IPS DF 19.7 (cell line): ENCODE measurements around the gene VAV2.

ENCODE experiments used
- DNase-seq: peaks from one replicate; pipeline ENCODE4 v3.0.0-alpha.2; 2013; ENCODE audit warnings: low read depth, low spot score

VAV2 gene

GRCh38 chr9:133981958-133982681 is 10.0 kb downstream of the VAV2 start:
- DNase-seq, result no peak

- DNase-seq, result no peak
These were observed 10.6 kb downstream of the VAV2 start for GRCh38 chr9:133981589-133981957.

GRCh38 chr9:133980864-133981588 is 11.1 kb downstream of the VAV2 start:
- DNase-seq, result no peak

- DNase-seq, result no peak
These were observed 11.9 kb downstream of the VAV2 start for GRCh38 chr9:133979921-133980863.

GRCh38 chr9:133979273-133979920 is 12.7 kb downstream of the VAV2 start:
- DNase-seq, result no peak

- DNase-seq, result no peak
These were observed 13.2 kb downstream of the VAV2 start for GRCh38 chr9:133978899-133979272.

GRCh38 chr9:133978226-133978898 is 13.8 kb downstream of the VAV2 start:
- DNase-seq, result no peak

- no peak for DNase-seq
These were observed 14.5 kb downstream of the VAV2 start for GRCh38 chr9:133977421-133978201.

- no peak for DNase-seq
These were observed 15.2 kb downstream of the VAV2 start for GRCh38 chr9:133976887-133977286.

- no peak for DNase-seq
These were observed 15.8 kb downstream of the VAV2 start for GRCh38 chr9:133976191-133976861.

GRCh38 chr9:133975511-133975910 is 16.6 kb downstream of the VAV2 start:
- no peak for DNase-seq

- no peak for DNase-seq
These were observed 17.3 kb downstream of the VAV2 start for GRCh38 chr9:133974631-133975341.

GRCh38 chr9:133973791-133974630 is 18.1 kb downstream of the VAV2 start:
- no peak for DNase-seq

- no peak for DNase-seq
These were observed 18.9 kb downstream of the VAV2 start for GRCh38 chr9:133973111-133973790.

- DNase-seq, result no peak
These were observed 19.9 kb downstream of the VAV2 start for GRCh38 chr9:133971981-133972941.
